Lower lobe of right lung (tissue), 2 donors: ENCODE data around the gene VGF. TPM values are rescaled to one million over a fixed set of nuclear protein-coding genes. Genes with fewer than 3 reads are reported as not detected.

ENCODE experiments used
- ATAC-seq, 2 donors: fragments of 200-7000 bp; cut with Tn5 transposase; one replicate each; pipeline ENCODE4 v1.9.1; 2020 to 2022; ENCODE audit warnings: mild to moderate bottlenecking in 2 of 2, moderate library complexity in 2 of 2
- DNase-seq: peaks from one replicate; pipeline ENCODE4 v3.0.0-alpha.2; 2020
- H3K27ac ChIP-seq: fragments of 200-600 bp; one replicate; pipeline ENCODE4 v1.8.0; 2022
- H3K27me3 ChIP-seq: fragments of 200-600 bp; one replicate; pipeline ENCODE4 v1.8.0; 2022; ENCODE audit warnings: low read depth
- H3K36me3 ChIP-seq: fragments of 200-600 bp; one replicate; pipeline ENCODE4 v1.8.0; 2022; ENCODE audit warnings: mild to moderate bottlenecking
- H3K4me1 ChIP-seq: fragments of 200-600 bp; one replicate; pipeline ENCODE4 v1.8.0; 2022
- H3K4me3 ChIP-seq: fragments of 200-600 bp; one replicate; pipeline ENCODE4 v1.8.0; 2022; ENCODE audit warnings: mild to moderate bottlenecking
- H3K9me3 ChIP-seq: fragments of 200-600 bp; one replicate; pipeline ENCODE4 v1.8.0; 2022
- intact Hi-C: fragments of 100-400 bp; cut with DNase I; formaldehyde crosslinking; loops from one replicate; pipeline ENCODE4 v1.11.0; 2022
- total RNA-seq: library from RNA; stranded (reverse); fragmentation: NEBNext Ultra II Directional; extraction: Animal tissue kit (Norgen Biotek cat#: 25700); gene quantifications from one replicate; pipeline ENCODE4 v1.2.1, GENCODE V29; 2021
- TF ChIP-seq, protein P1 (sequence below): fragments of 200-600 bp; IDR thresholded peaks from one replicate; pipeline ENCODE4 v1.8.0; 2022; ENCODE audit warnings: antibody characterized with exemption, mild to moderate bottlenecking
- donor health status: DM: no; HTN: yes; CAD: no; lungs with severe emphysema.

The VGF gene
- total RNA-seq, 1 donor from 2014 or later: 0.15 TPM

DNA sequence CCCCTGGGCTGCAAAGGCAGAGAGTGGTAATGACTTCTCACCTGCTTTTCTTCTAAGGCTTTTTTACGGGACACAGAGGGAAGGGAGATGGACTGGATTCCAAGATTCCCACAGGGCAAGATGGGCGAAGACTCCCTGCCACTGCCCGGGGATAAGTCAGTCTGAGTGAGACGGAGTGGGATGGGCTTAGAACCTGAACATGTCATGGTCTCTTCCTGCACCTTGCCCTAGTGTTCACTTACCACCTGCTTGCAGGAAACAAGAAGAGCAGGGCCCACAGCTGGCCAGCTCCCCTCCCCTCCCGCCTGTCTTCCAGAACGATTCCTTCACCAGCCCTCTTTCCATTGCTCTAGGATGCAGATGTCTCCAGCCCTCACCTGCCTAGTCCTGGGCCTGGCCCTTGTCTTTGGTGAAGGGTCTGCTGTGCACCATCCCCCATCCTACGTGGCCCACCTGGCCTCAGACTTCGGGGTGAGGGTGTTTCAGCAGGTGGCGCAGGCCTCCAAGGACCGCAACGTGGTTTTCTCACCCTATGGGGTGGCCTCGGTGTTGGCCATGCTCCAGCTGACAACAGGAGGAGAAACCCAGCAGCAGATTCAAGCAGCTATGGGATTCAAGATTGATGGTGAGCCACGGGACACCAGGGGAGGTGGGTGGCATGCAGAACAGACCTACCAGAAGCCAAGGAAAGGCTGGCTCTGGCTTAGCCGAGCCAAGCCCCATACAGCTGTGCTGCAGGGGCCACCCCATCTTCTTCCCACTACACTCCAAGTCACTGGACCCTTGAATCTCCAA is 37.1 kb downstream of the VGF start:
- Histone ChIP-seq H3K27me3 (no peaks in the 10 kb centered on the region), H3K36me3 (peaks cover 15% of the 10 kb centered on the region), H3K9me3 (no peaks in the 10 kb centered on the region), H3K4me1 (peaks cover 54% of the 10 kb centered on the region), H3K4me3 (peak overlapping the region; percentile 44), H3K27ac (no peak overlapping the region)
- no peak for DNase-seq
- TF ChIP-seq, protein P1, sequence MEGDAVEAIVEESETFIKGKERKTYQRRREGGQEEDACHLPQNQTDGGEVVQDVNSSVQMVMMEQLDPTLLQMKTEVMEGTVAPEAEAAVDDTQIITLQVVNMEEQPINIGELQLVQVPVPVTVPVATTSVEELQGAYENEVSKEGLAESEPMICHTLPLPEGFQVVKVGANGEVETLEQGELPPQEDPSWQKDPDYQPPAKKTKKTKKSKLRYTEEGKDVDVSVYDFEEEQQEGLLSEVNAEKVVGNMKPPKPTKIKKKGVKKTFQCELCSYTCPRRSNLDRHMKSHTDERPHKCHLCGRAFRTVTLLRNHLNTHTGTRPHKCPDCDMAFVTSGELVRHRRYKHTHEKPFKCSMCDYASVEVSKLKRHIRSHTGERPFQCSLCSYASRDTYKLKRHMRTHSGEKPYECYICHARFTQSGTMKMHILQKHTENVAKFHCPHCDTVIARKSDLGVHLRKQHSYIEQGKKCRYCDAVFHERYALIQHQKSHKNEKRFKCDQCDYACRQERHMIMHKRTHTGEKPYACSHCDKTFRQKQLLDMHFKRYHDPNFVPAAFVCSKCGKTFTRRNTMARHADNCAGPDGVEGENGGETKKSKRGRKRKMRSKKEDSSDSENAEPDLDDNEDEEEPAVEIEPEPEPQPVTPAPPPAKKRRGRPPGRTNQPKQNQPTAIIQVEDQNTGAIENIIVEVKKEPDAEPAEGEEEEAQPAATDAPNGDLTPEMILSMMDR: no peak
- intact Hi-C loops: no loop called here
- ATAC-seq: no peak

DNA sequence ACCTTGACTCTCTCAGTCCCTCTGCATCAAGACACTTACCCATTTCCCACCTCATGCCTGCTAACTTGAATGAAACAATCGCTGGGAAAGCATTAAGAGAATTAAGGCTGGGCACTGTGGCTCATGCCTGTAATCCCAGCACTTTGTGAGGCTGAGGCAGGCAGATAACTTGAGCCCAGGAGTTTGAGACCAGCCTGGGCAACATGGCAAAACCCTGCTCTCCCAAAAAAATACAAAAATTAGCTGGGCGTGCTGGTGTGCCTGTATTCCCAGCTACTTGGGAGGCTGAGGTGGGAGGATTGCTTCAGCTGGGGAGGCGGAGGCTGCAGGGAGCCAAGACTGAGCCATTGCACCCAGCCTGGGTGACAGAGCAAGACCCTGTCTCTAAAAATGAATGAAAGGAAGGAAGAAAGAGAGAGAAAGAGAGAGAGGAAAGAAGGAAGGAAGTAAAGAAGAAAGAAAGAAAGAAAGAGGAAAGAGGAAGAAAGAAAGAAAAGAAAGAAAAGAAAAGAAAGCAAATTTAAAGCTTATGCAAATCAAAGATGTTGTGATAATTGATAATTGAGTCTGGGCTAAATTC is 37.8 kb downstream of the VGF start:
- H3K4me3 ChIP-seq: peak overlapping the region; percentile 44
- TF ChIP-seq, protein P1: no peak
- H3K9me3 ChIP-seq: no peaks in the 10 kb centered on the region
- peaks cover 60% of the 10 kb centered on the region for H3K4me1 ChIP-seq
- peak overlapping the region; percentile 71 for H3K27ac ChIP-seq
- ATAC-seq (no peak), DNase-seq (no peak)
- H3K36me3 ChIP-seq: peaks cover 15% of the 10 kb centered on the region
- intact Hi-C loops: no loop called here
- H3K27me3 ChIP-seq: no peaks in the 10 kb centered on the region

DNA sequence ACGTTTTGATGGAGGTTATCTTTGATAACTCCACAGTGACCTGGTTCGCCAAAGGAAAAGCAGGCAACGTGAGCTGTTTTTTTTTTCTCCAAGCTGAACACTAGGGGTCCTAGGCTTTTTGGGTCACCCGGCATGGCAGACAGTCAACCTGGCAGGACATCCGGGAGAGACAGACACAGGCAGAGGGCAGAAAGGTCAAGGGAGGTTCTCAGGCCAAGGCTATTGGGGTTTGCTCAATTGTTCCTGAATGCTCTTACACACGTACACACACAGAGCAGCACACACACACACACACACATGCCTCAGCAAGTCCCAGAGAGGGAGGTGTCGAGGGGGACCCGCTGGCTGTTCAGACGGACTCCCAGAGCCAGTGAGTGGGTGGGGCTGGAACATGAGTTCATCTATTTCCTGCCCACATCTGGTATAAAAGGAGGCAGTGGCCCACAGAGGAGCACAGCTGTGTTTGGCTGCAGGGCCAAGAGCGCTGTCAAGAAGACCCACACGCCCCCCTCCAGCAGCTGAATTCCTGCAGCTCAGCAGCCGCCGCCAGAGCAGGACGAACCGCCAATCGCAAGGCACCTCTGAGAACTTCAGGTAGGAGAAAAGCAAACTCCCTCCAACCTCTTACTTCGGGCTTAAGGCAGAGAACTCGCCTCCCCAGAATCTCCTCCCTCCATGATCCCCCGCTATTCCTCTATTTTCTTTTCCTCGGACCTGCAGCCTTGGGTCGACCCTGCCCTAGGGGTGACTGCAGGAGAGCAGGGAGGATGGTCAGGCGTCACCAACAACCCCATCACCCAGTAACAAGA is 38.5 kb downstream of the VGF start, which contains the start of gene SERPINE1:
Gene SERPINE1, plus strand, starts transcription at position 454 of the 809 bp plus-strand sequence. CDS start 1,290 bp downstream, outside the sequence.
- H3K27me3 ChIP-seq: no peaks in the 10 kb centered on the region
- intact Hi-C loops: no loop called here
- no peaks in the 10 kb centered on the region for H3K9me3 ChIP-seq
- H3K4me1 ChIP-seq: peaks cover 65% of the 10 kb centered on the region
- H3K27ac ChIP-seq: peak within 1 kb of the TSS; percentile 71
- H3K4me3 ChIP-seq: peak within 1 kb of the TSS; percentile 44
- ATAC-seq (peak; percentile 78 to 91), DNase-seq (peak; percentile 83)
- TF ChIP-seq, protein P1: peak; percentile 20
- peaks cover 11% of the 10 kb centered on the region for H3K36me3 ChIP-seq

DNA sequence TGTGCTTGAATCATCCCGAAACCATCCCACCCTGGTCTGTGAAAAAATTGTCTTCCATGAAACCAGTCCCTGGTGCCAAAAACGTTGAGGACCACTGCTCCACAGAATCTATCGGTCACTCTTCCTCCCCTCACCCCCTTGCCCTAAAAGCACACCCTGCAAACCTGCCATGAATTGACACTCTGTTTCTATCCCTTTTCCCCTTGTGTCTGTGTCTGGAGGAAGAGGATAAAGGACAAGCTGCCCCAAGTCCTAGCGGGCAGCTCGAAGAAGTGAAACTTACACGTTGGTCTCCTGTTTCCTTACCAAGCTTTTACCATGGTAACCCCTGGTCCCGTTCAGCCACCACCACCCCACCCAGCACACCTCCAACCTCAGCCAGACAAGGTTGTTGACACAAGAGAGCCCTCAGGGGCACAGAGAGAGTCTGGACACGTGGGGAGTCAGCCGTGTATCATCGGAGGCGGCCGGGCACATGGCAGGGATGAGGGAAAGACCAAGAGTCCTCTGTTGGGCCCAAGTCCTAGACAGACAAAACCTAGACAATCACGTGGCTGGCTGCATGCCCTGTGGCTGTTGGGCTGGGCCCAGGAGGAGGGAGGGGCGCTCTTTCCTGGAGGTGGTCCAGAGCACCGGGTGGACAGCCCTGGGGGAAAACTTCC is 39.2 kb downstream of the VGF start:
- peaks cover 10% of the 10 kb centered on the region for H3K36me3 ChIP-seq
- no peaks in the 10 kb centered on the region for H3K27me3 ChIP-seq
- peak overlapping the region; percentile 71 for H3K27ac ChIP-seq
- ATAC-seq (peak; percentile 18 to 33), DNase-seq (peak; percentile 60)
- intact Hi-C loops: no loop called here
- H3K4me3 ChIP-seq: peak overlapping the region; percentile 44
- H3K4me1 ChIP-seq: peaks cover 72% of the 10 kb centered on the region
- TF ChIP-seq, protein P1: no peak
- H3K9me3 ChIP-seq: no peaks in the 10 kb centered on the region
